HCT116 (cell line): ENCODE data around the gene FREM1. TPM values are rescaled to one million over a fixed set of nuclear protein-coding genes. Genes with fewer than 3 reads are reported as not detected.

Experiments
- ATAC-seq: fragments of 200-7000 bp; cut with Tn5 transposase; 2 replicates; pipeline ENCODE4 v1.9.1; 2020; ENCODE audit warnings: mild to moderate bottlenecking, moderate library complexity
- BruUV-seq: library from RNA; stranded (reverse); fragments of 400-500 nt; replicated peaks from 2 replicates; lab custom pipeline; 2021; lab: Mats Ljungman, UMichigan
- CTCF ChIA-PET: fragments of 300-600 bp; sonication (Branson Sonifier 250); formaldehyde crosslinking; loops from one replicate; lab custom pipeline; 2021; ENCODE audit warnings: antibody characterized with exemption; lab: Charles Lee
- POLR2A ChIA-PET: fragments of 300-600, 350-600 bp; sonication (Branson Sonifier 250); formaldehyde crosslinking; loops from one replicate; lab custom pipeline; 2021; ENCODE audit warnings: antibody characterized with exemption; lab: Charles Lee
- RAD21 ChIA-PET, 2 experiments: fragments of 300-600 bp; sonication (Branson Sonifier 250); formaldehyde crosslinking; loops; one replicate each; lab custom pipeline; 2023; ENCODE audit warnings: low total read pairs in 2 of 2; ENCODE audit not compliant: uncharacterized antibody in 2 of 2, unreplicated experiment in 2 of 2, low non-redundant PET in 1 of 2; lab: Charles Lee
- DNase-seq: peaks from one replicate; pipeline ENCODE4 v3.0.0-alpha.2; 2010; ENCODE audit warnings: low read depth, low spot score
- H2AFZ ChIP-seq: fragments of 200-600 bp; shearing (Covaris generic), sonication (generic); 2 replicates; pipeline ENCODE4 v1.6.1; 2017; ENCODE audit warnings: low read depth, mixed run types, mixed read lengths, antibody characterized with exemption, low read length; ENCODE audit not compliant: poor library complexity, severe bottlenecking
- H3K27ac ChIP-seq: 2 replicates; pipeline ENCODE4 v1.5.1; 2012; ENCODE audit warnings: low read depth, low read length
- H3K27me3 ChIP-seq: fragments of 200-600 bp; sonication (generic); 2 replicates; pipeline ENCODE4 v1.6.1; 2016; ENCODE audit warnings: mixed run types, low read length, mixed read lengths; ENCODE audit not compliant: insufficient read depth
- H3K36me3 ChIP-seq, 2 experiments: fragments of 200-500 bp in 1 of 2; fragments of 200-600 bp in 1 of 2; sonication (Bioruptor generic) in 1 of 2; sonication (generic) in 1 of 2; 2 replicates each; pipeline versions ENCODE4 v1.5.1 to v1.6.1; 2014 to 2016; ENCODE audit warnings: low read length in 2 of 2, inconsistent platforms in 1 of 2, mixed read lengths in 1 of 2, mixed run types in 1 of 2; ENCODE audit not compliant: insufficient read depth in 2 of 2, control insufficient read depth in 1 of 2
- H3K4me1 ChIP-seq, 2 experiments: fragments of 200-600 bp in 1 of 2; sonication (generic) in 1 of 2; 2 replicates each; pipeline versions ENCODE4 v1.5.1 to v1.6.1; 2012 to 2017; ENCODE audit warnings: low read length in 2 of 2, inconsistent platforms in 1 of 2, mild to moderate bottlenecking in 1 of 2, mixed read lengths in 1 of 2, mixed run types in 1 of 2, moderate library complexity in 1 of 2; ENCODE audit not compliant: insufficient read depth in 2 of 2, control insufficient read depth in 1 of 2
- H3K4me2 ChIP-seq: fragments of 200-600 bp; sonication (generic); 2 replicates; pipeline ENCODE4 v1.6.1; 2017; ENCODE audit warnings: mixed run types, low read length, mixed read lengths
- H3K4me3 ChIP-seq, 2 experiments: fragments of 200-600 bp in 1 of 2; sonication (generic) in 1 of 2; replicated peaks in 1 of 2; 2 replicates each; pipeline ENCODE4 v1.5.1; 2011 to 2016; ENCODE audit warnings: low read length in 2 of 2, control low read depth in 1 of 2, low read depth in 1 of 2, mild to moderate bottlenecking in 1 of 2, mixed read lengths in 1 of 2, mixed run types in 1 of 2
- H3K79me2 ChIP-seq: fragments of 200-600 bp; sonication (generic); 2 replicates; pipeline ENCODE4 v1.6.1; 2017; ENCODE audit warnings: mild to moderate bottlenecking, mixed run types, low read length, moderate library complexity, mixed read lengths; ENCODE audit not compliant: insufficient read depth
- H3K9ac ChIP-seq: fragments of 200-600 bp; sonication (generic); 2 replicates; pipeline ENCODE4 v1.6.1; 2016; ENCODE audit warnings: low read length, mixed read lengths
- H3K9me2 ChIP-seq: fragments of 200-600 bp; sonication (generic), shearing (Covaris generic); 2 replicates; pipeline ENCODE4 v1.6.1; 2017; ENCODE audit warnings: mixed run types, mild to moderate bottlenecking, moderate library complexity; ENCODE audit not compliant: insufficient read depth
- H3K9me3 ChIP-seq, 2 experiments: fragments of 200-500 bp in 1 of 2; fragments of 200-600 bp in 1 of 2; sonication (Bioruptor generic) in 1 of 2; sonication (generic) in 1 of 2; 2 replicates each; pipeline ENCODE4 v1.6.1; 2014 to 2017; ENCODE audit warnings: low read length in 2 of 2, mixed read lengths in 2 of 2, inconsistent platforms in 1 of 2, low read depth in 1 of 2, mild to moderate bottlenecking in 1 of 2, mixed run types in 1 of 2, moderate library complexity in 1 of 2; ENCODE audit not compliant: control insufficient read depth in 1 of 2, insufficient read depth in 1 of 2
- H4K20me1 ChIP-seq: fragments of 200-600 bp; sonication (generic), shearing (Covaris generic); 2 replicates; pipeline ENCODE4 v1.6.1; 2017; ENCODE audit warnings: mixed run types, mild to moderate bottlenecking, moderate library complexity; ENCODE audit not compliant: insufficient read depth
- CTCF ChIP-seq, 3 experiments: fragments of 200-600 bp in 1 of 3; sonication (generic) in 1 of 3; IDR thresholded peaks in 2 of 3; conservative IDR thresholded peaks in 1 of 3; 2 replicates each; pipeline ENCODE4 v1.5.1; 2012 to 2017; ENCODE audit warnings: low read depth in 2 of 3, low read length in 2 of 3, antibody characterized with exemption in 1 of 3, borderline replicate concordance in 1 of 3, control low read depth in 1 of 3, mild to moderate bottlenecking in 1 of 3, mixed read lengths in 1 of 3, mixed run types in 1 of 3, moderate library complexity in 1 of 3; ENCODE audit not compliant: insufficient read depth in 1 of 3
- EGR1 ChIP-seq: IDR thresholded peaks from 2 replicates; pipeline ENCODE4 v1.6.1; 2012; ENCODE audit warnings: low read depth
- MAX ChIP-seq: IDR thresholded peaks from 2 replicates; pipeline ENCODE4 v1.6.1; 2012
- RAD21 ChIP-seq: IDR thresholded peaks from 2 replicates; pipeline ENCODE4 v1.6.1; 2012; ENCODE audit warnings: low read depth, mild to moderate bottlenecking
- SP1 ChIP-seq: IDR thresholded peaks from 2 replicates; pipeline ENCODE4 v1.6.1; 2012; ENCODE audit warnings: low read depth
- SRF ChIP-seq: IDR thresholded peaks from 2 replicates; pipeline ENCODE4 v1.6.1; 2012; ENCODE audit warnings: low read depth
- TCF7L2 ChIP-seq: IDR thresholded peaks from 2 replicates; pipeline ENCODE4 v1.7.0; 2011; ENCODE audit warnings: borderline replicate concordance, inconsistent platforms; ENCODE audit not compliant: insufficient read depth, insufficient read length; ENCODE audit errors: extremely low read depth
- YY1 ChIP-seq: IDR thresholded peaks from 2 replicates; pipeline ENCODE4 v1.6.1; 2011; ENCODE audit warnings: low read length, low read depth, moderate library complexity, mild to moderate bottlenecking; ENCODE audit not compliant: insufficient replicate concordance; ENCODE audit errors: extremely low read depth
- ZFX ChIP-seq: fragments of 450-650 bp; IDR thresholded peaks from 2 replicates; pipeline ENCODE4 v1.6.1; 2017
- intact Hi-C: fragments of 100-400 bp; cut with micrococcal nuclease; formaldehyde crosslinking; loops from 2 replicates; pipeline ENCODE4 v1.10.0; 2022
- total RNA-seq: library from RNA; stranded (reverse); gene quantifications from one replicate; pipeline ENCODE4 v1.2.1, GENCODE V29; 2021; ENCODE audit not compliant: unreplicated experiment
- TF ChIP-seq, protein P1 (sequence below): IDR thresholded peaks from 2 replicates; pipeline ENCODE4 v1.6.1; 2011; ENCODE audit warnings: mild to moderate bottlenecking, low read length, moderate library complexity; ENCODE audit not compliant: insufficient replicate concordance; ENCODE audit errors: extremely low read depth
- TF ChIP-seq, protein P2 (sequence below): IDR thresholded peaks from 2 replicates; pipeline ENCODE4 v1.6.1; 2012
- TF ChIP-seq, protein P3 (sequence below): IDR thresholded peaks from 2 replicates; pipeline ENCODE4 v1.6.1; 2012; ENCODE audit warnings: low read depth

The FREM1 gene
- total RNA-seq, 1 experiment from 2014 or later = 0.12 TPM

- H3K27me3 ChIP-seq = peaks cover 10% of the 10 kb centered on the region
- no peaks in the 10 kb centered on the region for H4K20me1 ChIP-seq
- no TSS peak for BruUV-seq
- H3K79me2 ChIP-seq = no peaks in the 10 kb centered on the region
- ChIA-PET RAD21 (no interaction called here), POLR2A (no interaction called here), CTCF (no interaction called here)
- no peak for ATAC-seq
- H2AFZ ChIP-seq = no peak overlapping the region
- intact Hi-C loops = loop anchor here (10.0 kb wide), 1 partner anchor 762 kb away; no protein-coding TSS in a partner anchor
- H3K36me3 ChIP-seq = no peaks in the 10 kb centered on the region
- H3K4me3 ChIP-seq = no peak overlapping the region
- H3K9ac ChIP-seq = no peak overlapping the region
- no peak for TF ChIP-seq SP1
- H3K4me2 ChIP-seq = no peak overlapping the region
- H3K4me1 ChIP-seq = no peaks in the 10 kb centered on the region
- H3K9me2 ChIP-seq = no peaks in the 10 kb centered on the region
- no peak for DNase-seq
- no peak overlapping the region for H3K27ac ChIP-seq
- no peaks in the 10 kb centered on the region for H3K9me3 ChIP-seq
Observed at GRCh38 chr9:14843163-14843562, 67.1 kb downstream of the FREM1 start.

GRCh38 chr9:14842269-14842668 lies 68.0 kb downstream of the FREM1 start:
- ChIA-PET POLR2A (no interaction called here), RAD21 (no interaction called here), CTCF (no interaction called here)
- Histone ChIP-seq H3K4me2 (no peak overlapping the region), H3K9me3 (no peaks in the 10 kb centered on the region), H3K9me2 (no peaks in the 10 kb centered on the region), H4K20me1 (no peaks in the 10 kb centered on the region), H3K36me3 (no peaks in the 10 kb centered on the region), H3K27me3 (peaks cover 10% of the 10 kb centered on the region), H3K9ac (no peak overlapping the region), H3K79me2 (no peaks in the 10 kb centered on the region), H3K4me3 (no peak overlapping the region), H2AFZ (no peak overlapping the region), H3K27ac (no peak overlapping the region), H3K4me1 (no peaks in the 10 kb centered on the region)
- BruUV-seq = no TSS peak
- ATAC-seq = no peak
- DNase-seq = no peak
- intact Hi-C loops = loop anchor here (10.0 kb wide), 1 partner anchor 763 kb away; no protein-coding TSS in a partner anchor
- TF ChIP-seq, protein P1, sequence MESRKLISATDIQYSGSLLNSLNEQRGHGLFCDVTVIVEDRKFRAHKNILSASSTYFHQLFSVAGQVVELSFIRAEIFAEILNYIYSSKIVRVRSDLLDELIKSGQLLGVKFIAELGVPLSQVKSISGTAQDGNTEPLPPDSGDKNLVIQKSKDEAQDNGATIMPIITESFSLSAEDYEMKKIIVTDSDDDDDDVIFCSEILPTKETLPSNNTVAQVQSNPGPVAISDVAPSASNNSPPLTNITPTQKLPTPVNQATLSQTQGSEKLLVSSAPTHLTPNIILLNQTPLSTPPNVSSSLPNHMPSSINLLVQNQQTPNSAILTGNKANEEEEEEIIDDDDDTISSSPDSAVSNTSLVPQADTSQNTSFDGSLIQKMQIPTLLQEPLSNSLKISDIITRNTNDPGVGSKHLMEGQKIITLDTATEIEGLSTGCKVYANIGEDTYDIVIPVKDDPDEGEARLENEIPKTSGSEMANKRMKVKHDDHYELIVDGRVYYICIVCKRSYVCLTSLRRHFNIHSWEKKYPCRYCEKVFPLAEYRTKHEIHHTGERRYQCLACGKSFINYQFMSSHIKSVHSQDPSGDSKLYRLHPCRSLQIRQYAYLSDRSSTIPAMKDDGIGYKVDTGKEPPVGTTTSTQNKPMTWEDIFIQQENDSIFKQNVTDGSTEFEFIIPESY = no peak
- TF ChIP-seq RAD21 (no peak), CTCF (IDR thresholded peaks at IDR 0.05 in 2 of 3, conservative IDR thresholded peaks at IDR 0.05 in 1 of 3; ENCODE audit: borderline replicate concordance in 1 of 3, insufficient read depth in 1 of 3, low read depth in 2 of 3, low read length in 2 of 3) (no peak), YY1 (no peak), SRF (no peak), MAX (no peak), ZFX (no peak), TCF7L2 (no peak), EGR1 (no peak)
- TF ChIP-seq, protein P2, sequence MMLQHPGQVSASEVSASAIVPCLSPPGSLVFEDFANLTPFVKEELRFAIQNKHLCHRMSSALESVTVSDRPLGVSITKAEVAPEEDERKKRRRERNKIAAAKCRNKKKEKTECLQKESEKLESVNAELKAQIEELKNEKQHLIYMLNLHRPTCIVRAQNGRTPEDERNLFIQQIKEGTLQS = no peak
- TF ChIP-seq, protein P3, sequence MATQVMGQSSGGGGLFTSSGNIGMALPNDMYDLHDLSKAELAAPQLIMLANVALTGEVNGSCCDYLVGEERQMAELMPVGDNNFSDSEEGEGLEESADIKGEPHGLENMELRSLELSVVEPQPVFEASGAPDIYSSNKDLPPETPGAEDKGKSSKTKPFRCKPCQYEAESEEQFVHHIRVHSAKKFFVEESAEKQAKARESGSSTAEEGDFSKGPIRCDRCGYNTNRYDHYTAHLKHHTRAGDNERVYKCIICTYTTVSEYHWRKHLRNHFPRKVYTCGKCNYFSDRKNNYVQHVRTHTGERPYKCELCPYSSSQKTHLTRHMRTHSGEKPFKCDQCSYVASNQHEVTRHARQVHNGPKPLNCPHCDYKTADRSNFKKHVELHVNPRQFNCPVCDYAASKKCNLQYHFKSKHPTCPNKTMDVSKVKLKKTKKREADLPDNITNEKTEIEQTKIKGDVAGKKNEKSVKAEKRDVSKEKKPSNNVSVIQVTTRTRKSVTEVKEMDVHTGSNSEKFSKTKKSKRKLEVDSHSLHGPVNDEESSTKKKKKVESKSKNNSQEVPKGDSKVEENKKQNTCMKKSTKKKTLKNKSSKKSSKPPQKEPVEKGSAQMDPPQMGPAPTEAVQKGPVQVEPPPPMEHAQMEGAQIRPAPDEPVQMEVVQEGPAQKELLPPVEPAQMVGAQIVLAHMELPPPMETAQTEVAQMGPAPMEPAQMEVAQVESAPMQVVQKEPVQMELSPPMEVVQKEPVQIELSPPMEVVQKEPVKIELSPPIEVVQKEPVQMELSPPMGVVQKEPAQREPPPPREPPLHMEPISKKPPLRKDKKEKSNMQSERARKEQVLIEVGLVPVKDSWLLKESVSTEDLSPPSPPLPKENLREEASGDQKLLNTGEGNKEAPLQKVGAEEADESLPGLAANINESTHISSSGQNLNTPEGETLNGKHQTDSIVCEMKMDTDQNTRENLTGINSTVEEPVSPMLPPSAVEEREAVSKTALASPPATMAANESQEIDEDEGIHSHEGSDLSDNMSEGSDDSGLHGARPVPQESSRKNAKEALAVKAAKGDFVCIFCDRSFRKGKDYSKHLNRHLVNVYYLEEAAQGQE = no peak
